ENCODE results near the gene MCC.

Gene MCC

DNA sequence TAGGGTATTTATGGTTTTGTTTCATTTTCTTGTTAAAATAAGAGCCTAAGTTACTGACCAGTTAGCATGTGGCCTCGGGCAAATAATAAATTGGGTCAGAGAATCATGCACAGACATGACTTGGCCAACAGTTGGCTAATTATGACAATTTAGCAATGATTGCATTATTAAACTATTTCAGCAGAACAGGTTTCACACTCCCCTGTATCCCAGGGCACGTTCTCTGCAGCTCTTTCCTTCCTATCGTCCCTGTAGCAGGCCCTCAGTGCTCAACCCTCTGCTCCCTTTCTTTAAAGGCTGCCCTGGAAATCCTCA lies 221.4 kb downstream of the MCC start:
- no peak for DNase-seq (ENCODE audit: low read depth)
- TF ChIP-seq, protein P1, sequence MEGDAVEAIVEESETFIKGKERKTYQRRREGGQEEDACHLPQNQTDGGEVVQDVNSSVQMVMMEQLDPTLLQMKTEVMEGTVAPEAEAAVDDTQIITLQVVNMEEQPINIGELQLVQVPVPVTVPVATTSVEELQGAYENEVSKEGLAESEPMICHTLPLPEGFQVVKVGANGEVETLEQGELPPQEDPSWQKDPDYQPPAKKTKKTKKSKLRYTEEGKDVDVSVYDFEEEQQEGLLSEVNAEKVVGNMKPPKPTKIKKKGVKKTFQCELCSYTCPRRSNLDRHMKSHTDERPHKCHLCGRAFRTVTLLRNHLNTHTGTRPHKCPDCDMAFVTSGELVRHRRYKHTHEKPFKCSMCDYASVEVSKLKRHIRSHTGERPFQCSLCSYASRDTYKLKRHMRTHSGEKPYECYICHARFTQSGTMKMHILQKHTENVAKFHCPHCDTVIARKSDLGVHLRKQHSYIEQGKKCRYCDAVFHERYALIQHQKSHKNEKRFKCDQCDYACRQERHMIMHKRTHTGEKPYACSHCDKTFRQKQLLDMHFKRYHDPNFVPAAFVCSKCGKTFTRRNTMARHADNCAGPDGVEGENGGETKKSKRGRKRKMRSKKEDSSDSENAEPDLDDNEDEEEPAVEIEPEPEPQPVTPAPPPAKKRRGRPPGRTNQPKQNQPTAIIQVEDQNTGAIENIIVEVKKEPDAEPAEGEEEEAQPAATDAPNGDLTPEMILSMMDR (conservative IDR thresholded peaks at IDR 0.05; ENCODE audit: control insufficient read depth, insufficient read depth, low read depth, low read length): no peak
- no peak overlapping the region for H3K4me3 ChIP-seq (ENCODE audit: control insufficient read depth, low read depth, low read length)

DNA sequence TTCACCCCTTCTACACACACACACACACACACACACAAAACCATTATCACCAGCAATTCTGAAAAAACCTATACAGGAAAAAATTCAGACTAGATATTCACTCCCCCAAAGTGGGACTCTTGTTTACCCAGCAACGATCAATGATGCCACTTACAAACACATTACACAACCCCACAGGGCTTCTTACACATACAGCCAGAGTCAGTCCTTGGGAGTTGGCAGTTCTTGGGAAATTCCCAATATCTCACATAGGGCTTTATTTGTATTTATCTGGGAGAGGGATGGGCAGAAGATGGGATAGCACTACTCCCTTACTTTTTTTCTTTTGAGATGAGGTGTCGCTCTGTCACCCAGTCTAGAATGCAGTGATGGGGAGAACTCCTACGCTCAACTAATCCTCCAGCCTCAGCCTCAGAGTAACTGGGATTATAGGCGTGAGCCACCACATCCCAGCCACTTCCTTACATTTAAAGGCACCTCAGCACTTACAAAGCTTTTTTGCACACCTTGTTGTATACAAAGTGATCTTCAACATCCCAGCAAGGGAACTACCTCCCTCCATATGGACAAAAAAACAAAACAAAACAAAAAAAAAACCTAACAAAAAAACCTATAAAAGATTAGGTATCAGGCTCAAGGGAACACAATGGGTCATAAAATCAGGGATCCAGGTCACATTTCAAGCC lies 221.9 kb downstream of the MCC start:
- no peak overlapping the region for H3K4me3 ChIP-seq (ENCODE audit: control insufficient read depth, low read depth, low read length)
- TF ChIP-seq, protein P1 (conservative IDR thresholded peaks at IDR 0.05; ENCODE audit: control insufficient read depth, insufficient read depth, low read depth, low read length): no peak
- no peak for DNase-seq (ENCODE audit: low read depth)

DNA sequence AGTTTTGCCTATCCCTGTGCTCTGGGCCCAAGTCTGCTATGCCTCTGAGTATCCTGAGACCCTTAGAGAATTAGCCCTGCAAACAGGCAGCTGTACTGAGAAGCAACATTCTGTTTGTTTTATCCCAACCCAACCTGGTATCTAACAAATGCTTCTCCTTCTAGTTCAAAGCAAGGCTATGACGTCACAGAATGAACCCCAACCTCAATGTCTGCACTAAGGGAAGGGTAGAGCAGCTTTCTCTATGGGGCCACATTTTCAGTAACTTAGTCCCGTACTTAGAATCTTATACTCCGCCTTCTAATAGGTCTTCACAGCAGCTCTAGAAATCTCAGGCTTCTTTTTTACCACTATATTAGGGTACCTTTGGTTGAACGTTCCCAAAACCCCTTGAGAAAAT lies 223.1 kb downstream of the MCC start:
- no peak overlapping the region for H3K4me3 ChIP-seq (ENCODE audit: control insufficient read depth, low read depth, low read length)
- TF ChIP-seq, protein P1 (conservative IDR thresholded peaks at IDR 0.05; ENCODE audit: control insufficient read depth, insufficient read depth, low read depth, low read length): no peak
- DNase-seq (ENCODE audit: low read depth): no peak

DNA sequence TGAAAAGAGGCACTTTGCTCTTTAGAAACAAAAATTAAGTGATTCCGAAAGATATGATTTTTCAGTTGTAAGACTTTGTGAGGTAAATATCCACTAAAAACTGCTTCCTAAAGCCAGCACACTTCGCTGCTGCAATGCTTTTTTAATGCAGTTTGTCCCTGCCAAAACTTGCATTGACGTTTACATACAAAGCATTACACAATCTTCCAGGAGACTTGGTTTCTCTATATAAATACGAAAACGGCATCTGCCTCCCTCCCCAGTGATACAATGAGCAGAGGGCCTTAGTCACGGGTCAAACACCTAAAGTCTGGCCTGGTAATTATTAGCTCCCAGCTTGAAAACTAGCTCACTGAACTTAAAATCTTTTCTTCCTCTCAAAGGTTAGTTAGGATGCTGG lies 224.2 kb downstream of the MCC start:
- DNase-seq (ENCODE audit: low read depth): peak; percentile 46
- H3K4me3 ChIP-seq (ENCODE audit: control insufficient read depth, low read depth, low read length): no peak overlapping the region
- TF ChIP-seq, protein P1 (conservative IDR thresholded peaks at IDR 0.05; ENCODE audit: control insufficient read depth, insufficient read depth, low read depth, low read length): no peak

DNA sequence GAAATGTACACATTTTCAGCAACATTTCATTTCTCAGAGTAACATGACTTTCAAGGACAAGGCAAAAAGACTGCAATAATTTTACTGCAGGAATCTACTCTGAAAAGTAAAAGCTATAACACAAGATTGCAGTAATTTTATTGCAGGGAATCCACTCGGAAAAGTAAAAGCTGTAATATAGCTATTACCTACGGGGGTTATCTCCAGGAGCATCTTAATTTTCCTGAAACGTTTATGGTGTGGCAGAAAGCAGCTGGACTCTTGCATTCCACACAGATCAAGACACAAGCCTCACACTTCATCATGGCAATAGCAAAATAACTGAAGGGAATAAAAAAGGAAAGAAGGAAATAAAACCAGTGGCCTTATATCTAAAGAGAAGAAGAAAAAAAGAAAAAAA lies 224.7 kb downstream of the MCC start:
- TF ChIP-seq, protein P1 (conservative IDR thresholded peaks at IDR 0.05; ENCODE audit: control insufficient read depth, insufficient read depth, low read depth, low read length): no peak
- DNase-seq (ENCODE audit: low read depth): no peak
- H3K4me3 ChIP-seq (ENCODE audit: control insufficient read depth, low read depth, low read length): no peak overlapping the region

DNA sequence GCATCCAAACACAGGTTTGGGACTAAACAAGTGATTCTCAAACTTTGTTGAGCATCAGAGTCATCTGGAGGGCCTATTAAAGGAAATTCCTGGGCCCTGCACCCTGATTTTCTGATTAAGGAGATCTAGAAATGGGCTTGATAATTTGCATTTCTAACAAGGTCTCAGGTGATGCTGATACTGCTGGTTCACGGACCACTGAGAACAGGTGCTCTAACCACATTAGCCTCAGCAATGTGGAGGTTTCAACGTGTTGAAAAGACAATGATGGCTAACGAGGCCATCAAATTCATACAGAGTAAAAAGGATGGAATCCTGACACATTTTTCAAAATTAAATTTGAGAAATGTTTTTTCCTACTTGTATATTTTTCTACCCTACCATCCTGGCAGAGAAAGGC lies 225.6 kb downstream of the MCC start:
- TF ChIP-seq, protein P1 (conservative IDR thresholded peaks at IDR 0.05; ENCODE audit: control insufficient read depth, insufficient read depth, low read depth, low read length): no peak
- no peak for DNase-seq (ENCODE audit: low read depth)
- no peak overlapping the region for H3K4me3 ChIP-seq (ENCODE audit: control insufficient read depth, low read depth, low read length)

DNA sequence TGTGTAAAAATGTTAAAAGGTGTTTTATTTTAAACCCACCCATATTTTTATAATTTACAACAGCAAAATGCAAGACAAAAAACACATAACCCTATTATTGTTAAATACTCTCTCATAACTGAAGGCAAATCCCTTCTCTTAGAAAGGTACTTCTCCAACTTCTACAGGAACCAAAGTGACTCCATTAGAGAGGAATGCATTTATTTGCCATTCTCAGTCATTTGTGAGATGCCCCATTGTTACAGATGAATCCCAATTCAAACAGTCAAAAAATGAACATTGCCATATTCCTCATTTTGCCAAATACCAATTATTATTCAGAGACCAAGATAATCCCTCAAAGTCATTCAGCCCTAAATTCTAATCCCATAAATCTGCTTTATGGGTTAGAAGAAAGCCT lies 229.2 kb downstream of the MCC start:
- no peak overlapping the region for H3K4me3 ChIP-seq (ENCODE audit: control insufficient read depth, low read depth, low read length)
- no peak for DNase-seq (ENCODE audit: low read depth)
- TF ChIP-seq, protein P1 (conservative IDR thresholded peaks at IDR 0.05; ENCODE audit: control insufficient read depth, insufficient read depth, low read depth, low read length): no peak
